LNCaP clone FGC (cell line): ENCODE results near the gene XRCC6.
"Not testable (repeated sequence)": the region's sequence is repeated elsewhere in the genome, so short reads cannot be mapped to it uniquely, and the experiment has no call there.

Source experiments
- DNase-seq: peaks from one replicate; pipeline ENCODE4 v3.0.0-alpha.2; 2011; ENCODE audit warnings: low read depth
- H3K4me3 ChIP-seq: 2 replicates; pipeline ENCODE4 v1.5.1; 2011; ENCODE audit warnings: mild to moderate bottlenecking, low read depth, low read length, control low read depth
- CTCF ChIP-seq: IDR thresholded peaks from 2 replicates; pipeline ENCODE4 v1.5.1; 2012; ENCODE audit warnings: mild to moderate bottlenecking; ENCODE audit not compliant: control insufficient read depth, insufficient read depth; ENCODE audit errors: extremely low read depth

The XRCC6 gene

GRCh38 chr22:41621099-41621910 lies at the start of gene XRCC6:
XRCC6 (plus strand) TSS chr22:41621295; CDS start chr22:41622005, 710 bp downstream.
- peak; percentile 98 for DNase-seq
- H3K4me3 ChIP-seq = peak within 1 kb of the TSS; percentile 71

GRCh38 chr22:41571786-41572185 lies 49.3 kb upstream of the XRCC6 start:
- TF ChIP-seq CTCF = no peak
- no peak overlapping the region for H3K4me3 ChIP-seq
- no peak for DNase-seq

More at GRCh38 chr22:41621099-41621910, at the start of gene XRCC6:
- no peak for TF ChIP-seq CTCF

GRCh38 chr22:41572305-41572704 lies 48.8 kb upstream of the XRCC6 start:
- not testable (repeated sequence) for DNase-seq, H3K4me3 ChIP-seq

GRCh38 chr22:41573677-41574076 lies 47.4 kb upstream of the XRCC6 start:
- no peak overlapping the region for H3K4me3 ChIP-seq
- no peak for TF ChIP-seq CTCF

GRCh38 chr22:41574847-41575381 lies 46.2 kb upstream of the XRCC6 start:
- TF ChIP-seq CTCF = no peak
- H3K4me3 ChIP-seq = no peak overlapping the region
- DNase-seq = no peak

More at GRCh38 chr22:41573677-41574076, 47.4 kb upstream of the XRCC6 start:
- DNase-seq = no peak

GRCh38 chr22:41575533-41575932 lies 45.6 kb upstream of the XRCC6 start:
- no peak for TF ChIP-seq CTCF
- no peak overlapping the region for H3K4me3 ChIP-seq
- DNase-seq = no peak

- DNase-seq = no peak
- peak; percentile 66 for TF ChIP-seq CTCF
Observed at GRCh38 chr22:41576877-41577276, 44.2 kb upstream of the XRCC6 start.

More at GRCh38 chr22:41576877-41577276, 44.2 kb upstream of the XRCC6 start:
- no peak overlapping the region for H3K4me3 ChIP-seq
